ENCODE measurements around the gene MIEN1. TPM values are rescaled to one million over a fixed set of nuclear protein-coding genes. Genes with fewer than 3 reads are reported as not detected.

The MIEN1 gene
- total RNA-seq, 1 donor, result 14.8 TPM

DNA sequence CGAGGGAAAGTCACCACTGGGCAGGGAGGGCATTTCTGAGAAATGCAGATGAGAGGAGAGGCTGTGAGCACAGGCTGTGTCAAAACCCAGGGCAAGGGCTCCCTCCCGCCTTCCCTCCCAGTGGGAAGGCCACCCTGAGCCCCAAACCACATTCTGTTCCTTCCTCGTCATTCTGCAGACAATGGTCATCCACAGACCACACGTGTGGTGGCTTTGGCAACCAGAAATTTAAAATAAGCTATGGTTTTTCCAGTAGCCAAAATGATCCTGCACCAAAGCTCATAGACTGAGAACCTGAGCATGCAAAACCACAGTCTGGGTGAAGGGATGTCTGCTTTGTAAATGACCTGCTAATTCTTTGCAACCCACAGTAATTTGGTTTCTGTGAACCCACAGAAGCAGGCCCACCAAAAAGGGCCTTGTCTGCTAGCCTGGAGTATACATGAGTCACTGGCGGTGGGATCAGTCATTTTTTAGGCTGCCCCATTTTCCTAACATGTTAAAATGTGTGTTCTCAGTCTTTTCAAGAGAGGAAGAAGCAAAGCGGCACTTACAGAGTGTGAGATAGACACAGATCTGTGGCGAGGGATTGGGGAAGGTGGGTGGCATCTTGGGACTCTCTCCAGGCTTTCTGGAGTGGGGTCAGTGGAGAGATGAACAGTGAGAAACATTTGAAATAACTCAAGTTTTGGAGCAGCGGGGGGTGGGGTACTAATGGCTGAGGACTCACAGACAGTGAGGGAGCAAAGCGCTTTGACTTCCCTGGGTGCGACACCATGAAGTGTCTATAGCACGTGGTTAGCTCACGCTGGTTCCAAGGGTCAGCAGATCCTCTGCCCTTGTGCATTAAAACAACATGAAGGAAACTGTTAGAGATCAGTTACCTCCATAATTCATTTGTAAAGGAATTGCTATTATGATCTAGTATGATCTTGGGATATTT lies 27.9 kb upstream of the MIEN1 start:
- no peaks in the 10 kb centered on the region for H4K20me1 ChIP-seq (ENCODE audit: insufficient read depth, low read length)
- no peaks in the 10 kb centered on the region for H3K9me3 ChIP-seq (ENCODE audit: low read depth, low read length)
- H3K4me2 ChIP-seq (ENCODE audit: insufficient read depth, low read length), result no peak overlapping the region
- no peak overlapping the region for H2AFZ ChIP-seq (ENCODE audit: low read length)
- no peak overlapping the region for H3K27ac ChIP-seq (ENCODE audit: low read depth, low read length)
- H3K27me3 ChIP-seq (ENCODE audit: insufficient read depth, low read length), result peaks cover 18% of the 10 kb centered on the region
- no peak overlapping the region for H3K4me3 ChIP-seq (ENCODE audit: insufficient read depth, low read length)
- H3K4me1 ChIP-seq (ENCODE audit: insufficient read depth, low read length), result peaks cover 5% of the 10 kb centered on the region
- TF ChIP-seq, protein P1, sequence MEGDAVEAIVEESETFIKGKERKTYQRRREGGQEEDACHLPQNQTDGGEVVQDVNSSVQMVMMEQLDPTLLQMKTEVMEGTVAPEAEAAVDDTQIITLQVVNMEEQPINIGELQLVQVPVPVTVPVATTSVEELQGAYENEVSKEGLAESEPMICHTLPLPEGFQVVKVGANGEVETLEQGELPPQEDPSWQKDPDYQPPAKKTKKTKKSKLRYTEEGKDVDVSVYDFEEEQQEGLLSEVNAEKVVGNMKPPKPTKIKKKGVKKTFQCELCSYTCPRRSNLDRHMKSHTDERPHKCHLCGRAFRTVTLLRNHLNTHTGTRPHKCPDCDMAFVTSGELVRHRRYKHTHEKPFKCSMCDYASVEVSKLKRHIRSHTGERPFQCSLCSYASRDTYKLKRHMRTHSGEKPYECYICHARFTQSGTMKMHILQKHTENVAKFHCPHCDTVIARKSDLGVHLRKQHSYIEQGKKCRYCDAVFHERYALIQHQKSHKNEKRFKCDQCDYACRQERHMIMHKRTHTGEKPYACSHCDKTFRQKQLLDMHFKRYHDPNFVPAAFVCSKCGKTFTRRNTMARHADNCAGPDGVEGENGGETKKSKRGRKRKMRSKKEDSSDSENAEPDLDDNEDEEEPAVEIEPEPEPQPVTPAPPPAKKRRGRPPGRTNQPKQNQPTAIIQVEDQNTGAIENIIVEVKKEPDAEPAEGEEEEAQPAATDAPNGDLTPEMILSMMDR (IDR thresholded peaks at IDR 0.05; ENCODE audit: extremely low read depth, low read depth, low read length), result no peak
- peak; percentile 71 for DNase-seq (ENCODE audit: insufficient read length, low spot score, missing footprints)
- no peaks in the 10 kb centered on the region for H3K79me2 ChIP-seq (ENCODE audit: insufficient read depth, low read length)
- H3K36me3 ChIP-seq (ENCODE audit: insufficient read depth, low read length), result no peaks in the 10 kb centered on the region

DNA sequence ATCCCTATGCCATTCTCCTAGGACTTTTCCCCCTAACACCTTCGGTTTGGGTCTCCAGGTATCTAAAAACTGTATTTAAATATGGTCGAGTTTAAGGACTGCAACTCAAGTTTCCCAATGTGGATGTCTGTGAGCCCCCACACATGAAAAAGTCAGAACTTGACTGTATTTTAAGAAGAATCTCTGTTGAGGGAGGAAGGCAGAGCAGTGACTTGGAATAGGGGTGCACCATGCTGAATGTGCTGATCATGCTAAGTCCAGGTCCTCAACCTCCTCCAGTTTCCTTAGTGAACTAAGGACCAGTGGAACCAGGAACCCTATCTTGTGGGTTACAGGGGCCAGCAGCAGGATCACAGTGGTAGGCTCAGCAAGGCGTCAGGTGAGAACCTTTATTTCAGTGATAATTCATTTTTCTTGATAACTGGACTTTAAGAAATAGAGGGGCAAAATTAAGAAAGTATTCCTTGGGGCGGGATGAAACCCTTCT lies 26.9 kb upstream of the MIEN1 start:
- no peaks in the 10 kb centered on the region for H4K20me1 ChIP-seq (ENCODE audit: insufficient read depth, low read length)
- TF ChIP-seq, protein P1 (IDR thresholded peaks at IDR 0.05; ENCODE audit: extremely low read depth, low read depth, low read length), result no peak
- no peaks in the 10 kb centered on the region for H3K9me3 ChIP-seq (ENCODE audit: low read depth, low read length)
- H3K79me2 ChIP-seq (ENCODE audit: insufficient read depth, low read length), result no peaks in the 10 kb centered on the region
- H3K4me1 ChIP-seq (ENCODE audit: insufficient read depth, low read length), result peaks cover 5% of the 10 kb centered on the region
- H3K27ac ChIP-seq (ENCODE audit: low read depth, low read length), result no peak overlapping the region
- no peaks in the 10 kb centered on the region for H3K36me3 ChIP-seq (ENCODE audit: insufficient read depth, low read length)
- H3K27me3 ChIP-seq (ENCODE audit: insufficient read depth, low read length), result peaks cover 18% of the 10 kb centered on the region
- no peak overlapping the region for H3K4me2 ChIP-seq (ENCODE audit: insufficient read depth, low read length)
- no peak overlapping the region for H3K4me3 ChIP-seq (ENCODE audit: insufficient read depth, low read length)
- DNase-seq (ENCODE audit: insufficient read length, low spot score, missing footprints), result no peak
- H2AFZ ChIP-seq (ENCODE audit: low read length), result no peak overlapping the region

DNA sequence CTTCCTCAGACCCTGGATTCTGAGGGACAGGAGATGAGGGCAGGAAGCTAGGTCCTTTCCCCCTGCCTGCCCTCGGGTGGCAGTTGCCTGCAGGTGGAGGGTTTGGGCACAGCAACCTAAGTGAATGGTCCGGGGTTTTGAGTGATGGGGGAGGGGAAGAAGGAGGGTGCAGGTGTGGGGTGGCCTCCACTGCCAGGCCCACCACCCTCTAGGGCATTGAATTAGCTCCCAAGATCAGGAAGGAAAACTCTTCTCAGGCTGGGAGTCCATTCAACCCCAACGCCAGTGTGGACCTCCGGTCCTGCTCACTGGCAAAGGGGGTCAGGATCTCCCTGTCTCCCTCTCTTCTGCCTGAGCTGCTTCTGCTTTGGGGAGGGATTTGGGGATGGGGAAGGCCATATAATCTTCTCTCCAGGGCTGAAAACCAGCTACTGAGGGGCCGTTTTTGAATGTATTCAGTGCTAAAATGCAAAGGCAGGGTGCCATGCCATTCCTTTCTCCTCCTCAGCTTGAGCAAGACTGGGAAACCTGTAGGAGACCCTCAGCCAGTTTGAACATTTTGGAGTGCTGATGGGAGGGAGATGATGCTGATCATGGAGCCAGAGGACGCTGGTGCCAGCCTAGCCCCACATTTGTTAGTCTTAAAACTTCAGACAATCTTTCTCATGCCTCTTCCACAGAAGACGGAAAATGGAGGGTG lies 26.2 kb upstream of the MIEN1 start:
- Histone ChIP-seq H3K4me1 (ENCODE audit: insufficient read depth, low read length) (peaks cover 5% of the 10 kb centered on the region), H2AFZ (ENCODE audit: low read length) (no peak overlapping the region), H3K4me3 (ENCODE audit: insufficient read depth, low read length) (no peak overlapping the region), H3K9me3 (ENCODE audit: low read depth, low read length) (no peaks in the 10 kb centered on the region), H4K20me1 (ENCODE audit: insufficient read depth, low read length) (no peaks in the 10 kb centered on the region), H3K4me2 (ENCODE audit: insufficient read depth, low read length) (no peak overlapping the region), H3K79me2 (ENCODE audit: insufficient read depth, low read length) (no peaks in the 10 kb centered on the region), H3K36me3 (ENCODE audit: insufficient read depth, low read length) (no peaks in the 10 kb centered on the region), H3K27me3 (ENCODE audit: insufficient read depth, low read length) (peaks cover 18% of the 10 kb centered on the region), H3K27ac (ENCODE audit: low read depth, low read length) (no peak overlapping the region)
- TF ChIP-seq, protein P1 (IDR thresholded peaks at IDR 0.05; ENCODE audit: extremely low read depth, low read depth, low read length), result no peak
- DNase-seq (ENCODE audit: insufficient read length, low spot score, missing footprints), result peak; percentile 76

Data from osteoblast (primary cell).